ENCODE results near the gene SDR9C7.
"Not testable (repeated sequence)": the region's sequence is repeated elsewhere in the genome, so short reads cannot be mapped to it uniquely, and the experiment has no call there.

The SDR9C7 gene

DNA sequence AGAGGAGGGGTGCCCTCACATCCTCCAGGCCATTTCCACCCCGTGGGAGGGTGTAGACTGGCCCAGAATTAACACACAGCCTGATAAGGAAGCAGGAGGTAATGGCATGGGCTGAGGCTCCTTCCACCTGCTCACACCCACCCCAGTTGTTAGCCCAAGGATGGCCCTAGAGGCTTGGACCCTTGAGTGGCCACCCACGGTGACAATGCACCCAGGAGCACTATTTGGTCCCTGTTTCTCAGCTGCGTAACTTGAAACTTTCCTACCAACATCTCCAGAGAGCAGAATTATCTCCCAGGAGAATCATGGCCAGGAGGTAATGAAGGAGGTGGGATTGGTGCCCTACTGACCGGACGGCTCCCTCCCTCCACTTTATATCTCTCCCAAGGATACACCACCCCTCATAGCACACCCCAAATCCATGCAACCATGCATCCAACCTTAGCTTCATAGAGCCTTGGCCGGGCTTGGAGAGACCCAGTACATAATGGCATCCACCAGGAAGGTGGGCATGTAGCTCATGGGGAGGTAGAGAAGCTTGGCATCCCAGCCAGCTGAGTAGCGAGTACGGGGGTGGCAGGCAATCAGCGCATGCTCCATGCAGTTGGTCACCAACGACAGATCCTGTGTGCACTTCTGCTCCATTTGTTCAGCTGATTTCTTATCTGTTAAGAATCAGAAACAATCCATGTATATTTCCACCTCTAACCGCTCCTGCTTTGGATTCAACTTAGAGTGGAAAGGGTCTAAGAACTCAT lies 17.6 kb upstream of the SDR9C7 start:
- no peak for DNase-seq

GRCh38 chr12:56948881-56949280 lies 14.7 kb upstream of the SDR9C7 start:
- no peak for DNase-seq

GRCh38 chr12:56948457-56948777 lies 14.2 kb upstream of the SDR9C7 start:
- no peak for DNase-seq

DNA sequence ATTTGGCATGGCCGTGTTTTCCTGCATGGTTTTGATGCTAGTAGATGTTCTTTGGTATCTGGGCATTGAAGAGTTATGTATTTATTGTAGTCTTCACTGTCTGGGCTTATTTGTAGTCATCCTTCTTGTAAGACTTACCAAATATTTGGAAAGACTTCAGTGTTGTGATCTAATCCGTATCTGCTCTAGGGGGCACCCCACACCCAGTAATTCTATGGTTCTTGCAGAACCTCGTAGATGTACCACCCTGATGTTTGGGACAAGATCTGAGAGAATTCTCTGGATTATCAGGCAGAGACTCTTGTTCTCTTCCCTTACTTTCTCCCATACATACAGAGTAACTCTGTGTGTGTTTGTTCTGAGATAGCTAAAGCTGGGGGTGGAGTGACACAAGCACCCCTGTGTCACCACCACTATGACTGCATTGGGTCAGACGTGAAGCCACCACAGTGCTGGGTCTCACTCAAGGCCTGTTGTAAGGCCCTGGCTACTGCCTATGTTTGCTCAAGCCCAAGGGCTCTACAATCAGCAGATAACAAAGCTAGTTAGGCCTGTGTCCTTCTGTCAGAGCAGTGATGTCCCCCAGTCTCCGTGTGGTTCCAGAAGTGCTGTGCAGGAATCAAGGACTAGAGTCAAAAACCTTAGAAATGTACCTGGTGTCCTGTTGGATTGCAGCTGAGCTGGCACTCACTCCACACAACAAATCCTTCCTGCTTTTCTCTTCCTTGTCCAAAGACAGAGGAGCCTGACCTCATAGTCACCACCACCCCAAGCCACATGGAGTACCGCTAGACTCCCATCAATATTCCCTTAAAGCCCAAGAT lies 13.6 kb upstream of the SDR9C7 start:
- peak in 1 of 2 experiments; percentile 6 for DNase-seq

GRCh38 chr12:56943878-56944277 lies 9.7 kb upstream of the SDR9C7 start:
- no peak for DNase-seq

GRCh38 chr12:56943374-56943773 lies 9.2 kb upstream of the SDR9C7 start:
- not testable (repeated sequence) for DNase-seq

- no peak for DNase-seq
These were observed 7.2 kb upstream of the SDR9C7 start for GRCh38 chr12:56941299-56942017.

DNA sequence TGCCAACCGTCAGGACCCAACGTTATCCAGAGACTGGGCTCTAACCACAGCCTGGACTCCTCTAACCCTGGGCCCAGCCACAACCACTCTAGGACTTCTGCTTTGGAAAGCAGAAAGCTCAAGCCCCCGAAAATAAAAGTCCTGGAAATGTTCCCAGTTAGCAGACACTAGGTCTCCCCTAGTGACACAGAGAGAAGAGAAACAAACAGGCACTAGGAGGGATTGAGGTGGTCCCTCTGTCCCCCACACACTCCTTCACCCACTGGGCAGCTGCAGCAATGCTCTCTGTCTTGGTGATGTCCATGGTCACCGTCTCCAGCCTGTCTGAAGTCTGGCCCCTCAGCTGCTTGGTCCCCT lies 6.7 kb upstream of the SDR9C7 start:
- not testable (repeated sequence) for DNase-seq

GRCh38 chr12:56935752-56936151 lies 1.5 kb upstream of the SDR9C7 start:
- no peak for DNase-seq

DNA sequence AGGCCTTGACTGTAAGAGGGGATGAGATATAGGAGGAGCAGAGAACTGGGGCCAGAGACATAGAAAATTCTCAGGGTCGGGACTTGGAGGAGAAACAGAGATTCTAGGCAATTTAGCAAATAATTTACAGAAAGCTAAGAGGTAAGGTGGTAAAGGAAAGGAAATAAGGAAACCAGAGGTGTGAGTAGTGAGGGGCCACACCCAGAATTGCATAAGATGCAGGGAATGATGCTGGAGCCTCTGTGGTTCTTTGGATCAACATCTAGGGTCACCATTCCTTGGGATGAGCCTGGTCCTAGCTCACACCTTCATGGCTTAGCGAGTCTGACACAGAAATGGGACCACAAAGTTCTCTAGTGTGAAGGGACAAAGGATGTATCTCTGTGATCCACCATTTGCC lies 949 bp upstream of the SDR9C7 start:
- no peak for DNase-seq

- DNase-seq = no peak
These were observed 1.3 kb downstream of the SDR9C7 start for GRCh38 chr12:56932867-56933266.

DNA sequence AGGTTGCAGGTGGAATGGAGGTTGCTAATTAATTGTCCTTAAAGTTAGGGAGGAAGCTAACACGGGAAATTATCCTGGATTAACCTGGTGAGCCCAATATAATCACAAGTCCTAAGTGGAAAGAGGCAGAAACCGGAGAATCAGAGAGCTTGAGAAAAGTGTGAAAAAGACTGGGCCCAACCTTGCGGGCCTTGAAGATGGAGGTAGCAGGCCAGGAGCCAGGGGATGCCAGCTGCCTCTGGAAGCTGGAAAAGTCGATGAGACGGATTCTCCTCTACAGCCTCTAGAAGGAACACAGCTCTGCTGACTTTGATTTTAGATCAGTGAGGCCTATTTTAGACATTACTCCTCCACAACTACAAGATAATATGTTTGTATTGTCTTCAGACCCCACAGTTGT lies 2.1 kb downstream of the SDR9C7 start:
- no peak for DNase-seq

- peak in 1 of 2 experiments; percentile 14 for DNase-seq
These were observed 2.7 kb downstream of the SDR9C7 start for GRCh38 chr12:56931474-56931978.

GRCh38 chr12:56930241-56930640 lies 4.0 kb downstream of the SDR9C7 start:
- no peak for DNase-seq

DNA sequence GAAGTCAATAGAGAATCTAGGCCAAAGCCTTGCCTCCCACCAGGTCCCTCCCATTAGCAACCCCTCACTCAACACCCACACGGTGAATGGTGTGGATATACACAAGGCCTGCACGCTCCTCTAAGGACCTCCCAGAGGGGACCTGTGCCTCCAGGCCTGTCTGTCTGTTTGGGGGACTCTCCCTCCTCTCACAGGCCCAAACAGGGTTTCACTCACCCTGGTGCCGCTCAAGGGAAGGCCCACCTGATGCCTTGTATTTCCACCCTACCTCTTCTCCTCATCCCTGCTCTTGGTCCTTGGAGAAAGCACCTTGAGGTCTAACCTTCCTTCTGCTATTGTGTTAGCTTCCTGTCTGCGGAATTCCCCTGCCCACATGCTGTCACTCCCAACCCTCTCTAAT lies 4.4 kb downstream of the SDR9C7 start:
- DNase-seq = no peak

DNA sequence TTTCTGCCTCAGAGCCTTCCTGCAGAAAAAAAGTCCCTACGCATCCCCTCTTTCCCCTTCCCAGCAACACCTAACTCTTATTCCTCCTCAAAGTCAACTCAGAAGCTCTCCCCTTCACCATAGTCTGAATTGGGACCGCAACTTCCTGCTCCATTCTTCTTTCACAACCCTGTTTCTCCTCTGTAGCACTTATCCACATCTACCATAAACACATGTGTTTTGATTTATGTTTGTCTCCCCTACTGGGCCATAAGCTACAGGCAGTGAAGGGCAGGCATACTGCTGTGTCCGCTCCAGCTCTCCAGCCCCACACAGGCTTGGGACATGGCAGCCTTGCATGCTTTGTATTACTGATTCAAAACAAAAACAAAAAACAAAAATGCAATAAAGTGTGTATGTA lies 5.9 kb downstream of the SDR9C7 start:
- DNase-seq = no peak

- no peak for DNase-seq
These were observed 6.9 kb downstream of the SDR9C7 start for GRCh38 chr12:56927281-56927680.

GRCh38 chr12:56922031-56922430 lies 12.2 kb downstream of the SDR9C7 start:
- DNase-seq = no peak

GRCh38 chr12:56921346-56921745 lies 12.9 kb downstream of the SDR9C7 start:
- no peak for DNase-seq

DNA sequence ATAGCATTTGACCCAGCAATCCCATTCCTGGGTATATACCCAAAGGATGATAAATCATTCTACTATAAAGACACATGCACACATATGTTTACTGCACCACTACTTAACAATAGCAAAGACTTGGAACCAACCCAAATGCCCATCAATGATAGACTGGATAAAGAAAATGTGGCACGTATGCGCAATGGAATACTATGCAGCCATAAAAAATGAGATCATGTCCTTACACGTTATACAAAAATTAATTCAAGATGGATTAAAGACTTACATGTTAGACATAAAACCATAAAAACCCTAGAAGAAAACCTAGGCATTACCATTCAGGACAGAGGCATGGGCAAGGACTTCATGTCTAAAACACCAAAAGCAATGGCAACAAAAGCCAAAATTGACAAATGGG lies 16.1 kb downstream of the SDR9C7 start:
- not testable (repeated sequence) for DNase-seq

- no peak for DNase-seq
These were observed 17.2 kb downstream of the SDR9C7 start for GRCh38 chr12:56916996-56917333.

DNA sequence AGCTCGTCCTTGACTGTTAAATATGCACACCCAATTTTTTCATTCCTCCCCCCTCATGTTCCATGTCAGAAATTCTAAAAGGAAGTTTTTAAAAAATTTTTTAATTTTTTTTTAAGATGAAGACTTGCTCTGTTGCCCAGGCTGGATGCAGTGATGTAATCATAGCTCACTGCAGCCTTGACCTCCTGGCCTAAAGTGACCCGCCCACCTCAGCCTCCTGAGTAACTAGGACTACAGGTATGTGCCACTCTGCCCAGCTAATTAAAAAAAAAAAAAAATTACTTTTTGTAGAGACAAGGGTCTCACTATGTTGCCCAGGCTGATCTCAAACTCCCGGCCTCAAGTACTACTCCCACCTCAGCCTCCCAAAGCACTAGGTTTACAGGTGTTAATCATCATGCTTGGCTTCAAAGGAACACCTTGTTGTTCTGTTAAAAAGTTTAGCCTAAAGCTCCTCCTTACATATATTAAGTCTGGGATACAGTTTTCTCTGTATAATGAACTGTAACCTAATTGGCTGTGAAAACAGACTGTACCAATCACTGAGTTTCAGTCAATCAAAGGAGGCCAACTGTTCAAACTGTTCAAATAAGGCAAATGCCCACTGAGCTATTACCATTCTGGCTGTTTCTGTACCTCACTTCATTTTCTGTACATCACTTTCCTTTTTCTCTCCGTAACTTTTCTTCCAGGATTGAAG lies 17.8 kb downstream of the SDR9C7 start:
- no peak for DNase-seq

GRCh38 chr12:56914724-56915123 lies 19.5 kb downstream of the SDR9C7 start:
- no peak for DNase-seq
